Activated CD4-positive, alpha-beta T cell treated with anti-CD3 and anti-CD28 coated beads, Interleukin-2, Interleukin-4, amounts not matched to agents 100 ng/mL and 50 ng/mL, durations not matched to agents 16 hours and 8 hours (primary cell): ENCODE results near the gene DHX57.
"Not testable (repeated sequence)": the region's sequence is repeated elsewhere in the genome, so short reads cannot be mapped to it uniquely, and the experiment has no call there.

Source experiments
- DNase-seq: peaks from one replicate; pipeline ENCODE4 v3.0.0-alpha.2; 2020; ENCODE audit warnings: low spot score

Gene DHX57

DNA sequence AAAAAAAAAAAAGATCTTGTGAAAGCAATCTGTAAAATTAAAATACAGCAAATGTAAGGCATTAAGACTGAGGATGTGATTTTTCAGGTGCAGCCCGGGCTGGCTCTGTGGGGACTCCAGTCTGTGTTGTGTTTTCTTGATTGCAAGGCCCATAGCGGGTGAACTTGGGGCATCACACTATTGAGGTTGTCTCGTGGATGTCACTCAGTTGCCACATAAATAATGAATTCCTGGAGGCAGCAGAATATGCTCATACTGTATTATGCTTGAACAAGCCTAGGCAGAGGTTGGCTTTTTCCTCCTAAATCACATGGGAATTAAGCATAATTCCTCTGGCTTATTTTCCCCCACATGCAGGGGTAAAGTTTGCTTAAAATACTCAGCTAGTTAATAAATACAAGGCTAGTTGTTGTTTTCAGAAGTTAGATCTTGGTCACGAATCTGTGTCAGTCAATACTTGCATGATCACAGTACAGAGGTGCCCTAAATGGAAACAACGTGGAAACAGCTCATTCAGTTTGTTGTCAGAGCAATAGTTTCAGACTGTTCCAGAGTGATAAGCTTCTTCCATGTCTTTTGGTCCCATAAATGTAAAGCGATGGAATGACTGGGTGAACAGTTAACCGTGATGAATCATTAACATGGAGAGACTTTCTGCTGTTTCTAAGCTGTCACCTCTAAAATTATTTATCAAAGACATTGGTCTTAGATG, 81.3 kb downstream of the DHX57 start:
- DNase-seq, result no peak

DNA sequence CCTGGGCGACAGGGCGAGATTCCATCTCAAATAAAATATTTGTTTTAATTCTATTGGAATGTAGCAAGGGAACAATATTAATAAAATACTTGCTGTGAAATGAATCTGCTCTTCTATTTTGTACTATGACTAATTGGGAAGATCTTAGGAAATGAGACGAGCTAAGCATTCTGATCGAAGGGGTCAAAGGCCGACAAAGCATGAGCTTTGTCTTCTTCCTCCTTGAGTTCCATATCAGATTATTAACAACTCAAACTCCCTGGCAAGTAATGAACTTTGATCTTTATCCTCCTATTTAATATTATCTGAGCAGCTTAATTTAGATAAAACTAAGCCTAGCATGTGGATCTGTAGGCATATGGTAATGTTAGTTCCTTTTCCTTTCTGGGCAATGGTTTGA, 82.2 kb downstream of the DHX57 start:
- DNase-seq, result no peak

DNA sequence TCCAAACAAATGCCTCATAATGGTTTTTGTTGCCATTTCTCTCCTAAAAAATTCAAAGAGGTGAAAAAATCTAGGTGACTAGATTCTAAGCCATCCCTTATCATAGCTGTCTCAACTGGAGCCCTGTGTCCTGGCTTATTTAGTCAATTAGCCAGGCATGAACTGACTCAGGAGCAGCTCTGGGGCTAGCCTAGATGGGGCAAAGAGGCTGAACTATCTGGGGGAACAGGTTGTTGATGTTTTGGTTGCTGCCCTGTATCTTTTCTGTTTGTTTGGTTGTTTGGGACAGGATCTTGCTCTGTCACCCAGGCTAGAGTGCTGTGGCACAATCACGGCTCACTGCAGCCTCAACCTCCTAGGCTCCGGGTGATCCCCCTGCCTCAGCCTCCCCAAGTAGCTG, 83.0 kb downstream of the DHX57 start:
- DNase-seq, result no peak

DNA sequence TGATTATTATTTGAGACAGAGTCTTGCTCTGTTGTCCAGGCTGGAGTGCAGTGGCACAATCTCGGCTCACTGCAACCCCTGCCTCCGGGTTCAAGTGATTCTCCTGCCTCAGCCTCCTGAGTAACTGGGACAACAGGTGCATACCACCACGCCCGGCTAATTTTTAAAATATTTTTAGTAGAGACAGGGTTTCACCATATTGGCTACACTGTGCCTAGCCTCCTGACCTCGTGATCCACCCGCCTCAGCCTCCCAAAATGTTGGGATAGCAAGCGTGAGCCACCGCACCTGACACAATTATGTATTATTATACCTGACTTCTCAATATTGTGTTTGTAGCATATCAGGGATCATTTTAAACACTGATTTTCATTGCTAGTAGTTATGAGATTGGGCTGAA, 83.4 kb downstream of the DHX57 start:
- not testable (repeated sequence) for DNase-seq

DNA sequence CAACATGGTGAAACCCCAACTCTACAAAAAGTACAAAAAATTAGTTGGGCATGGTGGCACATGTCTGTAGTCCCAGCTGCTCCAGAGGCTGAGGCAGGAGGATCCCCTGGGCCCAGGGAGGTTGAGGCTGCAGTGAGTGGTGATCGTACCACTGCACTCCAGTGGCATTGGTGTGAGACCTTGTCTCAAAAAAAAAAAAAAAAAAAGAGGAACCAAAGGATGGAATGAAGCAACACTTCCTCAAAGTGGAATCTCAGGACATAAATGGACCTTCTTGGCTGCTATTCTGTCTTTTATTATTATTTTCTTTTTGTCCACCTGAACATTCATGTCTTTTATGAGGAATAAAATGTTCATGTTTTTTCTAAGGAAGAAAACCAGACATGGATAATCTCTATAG, 84.0 kb downstream of the DHX57 start:
- DNase-seq, result no peak

DNA sequence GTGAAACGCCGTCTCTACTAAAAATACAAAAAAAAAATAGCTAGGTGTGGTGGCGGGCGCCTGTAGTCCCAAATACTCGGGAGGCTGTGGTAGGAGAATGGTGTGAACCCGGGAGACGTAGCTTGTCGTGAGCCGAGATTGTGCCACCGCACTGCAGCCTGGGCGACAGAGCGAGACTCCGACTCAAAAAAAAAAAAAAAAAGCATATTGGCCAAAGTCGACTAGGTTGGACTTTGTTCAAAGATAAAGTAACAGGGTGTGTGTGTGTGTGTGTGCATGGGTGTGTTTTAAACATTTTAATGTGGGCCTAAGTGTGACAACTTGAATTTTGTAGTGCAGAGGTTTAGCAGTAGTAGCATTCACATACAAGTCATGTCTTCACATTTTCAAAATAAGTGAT, 86.0 kb downstream of the DHX57 start:
- DNase-seq, result no peak

DNA sequence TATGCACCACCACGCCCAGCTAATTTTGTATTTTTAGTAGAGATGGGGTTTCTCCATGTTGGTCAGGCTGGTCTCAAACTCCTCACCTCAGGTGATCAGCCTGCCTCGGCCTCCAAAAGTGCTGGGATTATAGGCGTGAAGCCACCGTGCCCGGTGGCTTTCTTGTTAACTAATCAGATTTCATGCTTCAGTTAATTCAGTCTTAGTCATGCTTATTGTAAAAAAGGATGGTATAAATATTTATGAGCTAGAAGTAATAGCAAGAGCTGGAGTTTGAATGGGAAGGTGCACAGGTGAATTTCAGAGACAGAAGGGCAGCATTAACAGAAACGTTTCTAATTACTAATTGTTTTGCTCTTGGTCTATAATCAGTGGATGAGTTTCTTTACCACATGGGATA, 87.4 kb downstream of the DHX57 start:
- DNase-seq, result no peak

DNA sequence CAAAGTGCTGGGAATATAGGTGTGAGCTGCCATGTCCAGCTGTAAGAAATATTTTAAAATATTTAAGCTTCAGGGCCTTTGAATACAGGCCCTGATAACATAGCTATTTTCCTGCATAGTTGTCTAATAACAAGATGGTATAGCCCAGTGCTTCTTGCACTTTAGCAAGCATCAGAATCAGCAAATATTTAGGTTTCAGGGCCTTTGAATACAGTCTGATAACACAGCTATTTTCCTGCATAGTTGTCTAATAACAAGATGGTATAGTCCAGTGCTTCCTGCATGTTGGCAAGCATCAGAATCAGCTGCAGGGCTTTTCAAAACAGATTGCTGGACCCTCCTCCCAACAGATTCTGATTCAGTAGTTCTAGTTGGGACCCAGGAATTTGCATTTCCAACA, 92.1 kb downstream of the DHX57 start:
- no peak for DNase-seq

DNA sequence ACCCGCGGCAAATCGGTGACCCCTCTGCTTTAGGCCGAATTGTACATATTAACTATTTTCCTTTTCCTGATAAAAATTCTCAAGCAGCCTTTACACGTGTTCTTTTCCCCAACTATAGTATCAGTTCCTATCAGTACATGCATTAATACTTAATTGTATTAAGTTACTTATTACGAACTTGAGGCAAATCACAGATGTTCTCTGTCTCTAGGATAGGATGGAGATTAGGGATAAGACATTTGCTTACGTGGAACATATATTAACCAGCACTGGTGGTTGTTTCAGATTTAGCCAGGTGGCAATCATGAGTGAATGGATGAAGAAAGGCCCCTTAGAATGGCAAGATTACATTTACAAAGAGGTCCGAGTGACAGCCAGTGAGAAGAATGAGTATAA, 97.0 kb downstream of the DHX57 start:
- DNase-seq, result no peak

DNA sequence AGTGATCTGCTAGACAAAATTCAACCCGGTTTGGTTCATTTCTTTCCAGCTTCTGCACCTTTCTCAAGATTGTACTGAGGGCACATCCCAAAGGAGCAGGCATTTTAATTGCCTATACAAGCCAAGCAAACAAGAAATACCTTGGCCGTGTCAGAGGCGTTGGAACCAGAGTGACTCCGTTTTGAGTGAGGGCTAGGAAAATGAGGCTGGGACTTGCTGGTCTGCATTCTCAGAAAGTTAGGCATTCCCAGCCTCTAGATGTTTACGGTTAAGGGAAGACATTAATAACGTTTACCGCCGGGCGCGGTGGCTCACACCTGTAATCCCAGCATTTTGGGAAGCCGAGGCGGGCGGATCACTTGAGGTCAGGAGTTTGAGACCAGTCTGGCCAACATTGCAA, 99.2 kb downstream of the DHX57 start:
- DNase-seq, result no peak

DNA sequence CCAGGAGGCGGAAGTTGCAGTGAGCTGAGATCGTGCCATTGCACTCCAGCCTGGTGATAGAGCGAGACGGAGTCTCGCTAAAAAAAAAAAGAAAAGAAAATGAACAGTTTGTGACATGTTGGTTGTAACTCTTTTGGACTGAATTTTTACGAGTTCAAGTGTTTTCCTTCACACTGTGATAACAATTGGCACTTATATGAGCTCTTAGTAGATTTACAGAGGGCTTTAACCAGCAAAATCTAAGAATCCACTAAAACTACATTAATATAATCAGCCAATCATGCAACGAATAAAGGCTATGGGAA, 99.9 kb downstream of the DHX57 start:
- DNase-seq, result no peak

DNA sequence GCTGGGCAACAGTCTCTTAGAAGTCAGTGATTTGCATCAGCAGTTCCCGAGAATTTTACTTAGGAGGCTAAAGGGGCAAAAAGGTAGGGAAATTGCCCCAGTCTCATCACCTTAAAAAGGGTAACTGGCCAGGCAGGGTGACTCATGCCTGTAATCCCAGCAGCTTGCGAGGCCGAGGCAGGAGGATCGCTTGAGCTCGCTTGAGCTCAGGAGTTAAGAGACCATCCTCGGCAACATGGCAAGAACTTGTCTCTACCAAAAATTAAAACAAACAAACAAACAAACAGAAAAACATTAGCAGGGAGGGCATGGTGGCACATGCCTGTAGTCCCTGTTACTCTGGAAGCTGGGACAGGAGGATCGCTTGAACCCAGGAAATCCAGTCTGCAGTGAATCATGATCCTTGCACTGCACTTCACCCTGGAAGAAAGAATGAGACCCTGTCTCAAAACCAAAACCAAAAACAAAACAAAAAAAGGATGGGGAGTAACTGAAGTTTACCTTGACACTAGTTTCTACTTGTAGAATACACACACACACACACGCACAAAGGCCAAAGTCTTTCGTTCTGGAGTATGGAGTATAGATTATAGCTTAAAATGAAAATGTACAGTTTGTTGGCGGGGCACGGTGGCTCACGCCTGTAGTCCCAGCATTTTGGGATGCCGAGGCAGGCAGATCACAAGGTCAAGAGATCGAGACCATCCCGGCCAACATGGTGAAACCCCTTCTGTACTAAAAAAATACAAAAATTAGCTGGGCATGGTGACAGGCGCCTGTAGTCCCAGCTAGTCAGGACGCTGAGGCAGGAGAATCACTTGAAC, 100.4 kb downstream of the DHX57 start:
- DNase-seq, result no peak

DNA sequence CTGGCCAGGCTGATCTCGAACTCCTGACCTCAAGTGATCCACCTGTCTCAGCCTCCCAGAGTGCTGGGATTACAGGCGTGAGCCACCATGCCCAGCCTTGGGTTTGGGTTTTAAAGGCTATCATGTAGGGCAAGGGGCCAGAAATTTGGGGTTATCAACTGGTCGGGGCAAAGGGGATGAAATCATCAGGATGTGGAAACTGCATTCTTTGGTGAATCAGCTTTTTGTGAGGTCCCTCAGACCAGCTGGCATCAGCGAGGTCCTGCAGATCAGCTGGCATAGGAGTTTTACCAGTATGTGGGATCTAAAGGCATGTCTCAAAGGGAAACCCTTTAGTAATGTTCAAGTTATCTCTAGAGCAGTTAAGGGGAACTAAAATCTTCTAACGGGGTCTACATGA, 104.1 kb downstream of the DHX57 start:
- DNase-seq, result no peak

DNA sequence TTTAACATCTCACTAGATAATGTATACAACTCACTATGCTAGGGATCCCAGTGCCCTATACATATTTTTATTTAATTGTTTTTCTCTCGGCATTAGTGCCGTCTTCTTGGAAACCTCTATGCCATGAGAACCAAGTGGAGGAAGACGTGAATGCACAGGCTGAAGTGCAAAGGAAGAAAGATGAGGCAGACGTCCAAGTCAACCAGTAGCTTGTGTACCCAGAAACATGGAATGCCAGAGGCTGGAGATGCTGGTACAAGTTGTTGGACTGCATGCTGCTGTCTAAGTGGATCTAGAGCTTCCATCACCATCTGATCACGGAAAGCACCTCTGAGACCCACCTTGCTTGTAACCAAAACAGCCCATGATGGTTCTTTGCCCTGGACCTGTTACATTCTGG, 110.2 kb downstream of the DHX57 start:
- DNase-seq, result no peak

DNA sequence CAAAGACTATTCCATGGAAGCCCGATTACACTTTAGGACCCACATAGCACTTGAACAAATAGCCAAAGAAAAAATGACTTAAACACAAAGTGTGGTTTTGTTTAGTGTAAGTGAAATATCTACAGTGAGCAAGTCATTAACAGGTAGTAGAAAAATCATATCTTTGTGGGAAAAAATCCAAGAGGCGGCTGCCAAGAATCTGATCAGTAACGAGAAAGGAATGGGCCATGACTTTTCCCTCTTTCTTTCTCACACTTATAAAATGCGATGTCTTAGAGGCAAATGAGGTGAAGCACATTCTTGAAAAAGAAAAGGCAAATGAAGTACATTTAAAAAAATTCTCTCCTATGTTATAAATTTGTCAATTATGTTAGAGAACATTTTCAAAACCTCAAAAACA, 110.6 kb downstream of the DHX57 start:
- DNase-seq, result no peak

DNA sequence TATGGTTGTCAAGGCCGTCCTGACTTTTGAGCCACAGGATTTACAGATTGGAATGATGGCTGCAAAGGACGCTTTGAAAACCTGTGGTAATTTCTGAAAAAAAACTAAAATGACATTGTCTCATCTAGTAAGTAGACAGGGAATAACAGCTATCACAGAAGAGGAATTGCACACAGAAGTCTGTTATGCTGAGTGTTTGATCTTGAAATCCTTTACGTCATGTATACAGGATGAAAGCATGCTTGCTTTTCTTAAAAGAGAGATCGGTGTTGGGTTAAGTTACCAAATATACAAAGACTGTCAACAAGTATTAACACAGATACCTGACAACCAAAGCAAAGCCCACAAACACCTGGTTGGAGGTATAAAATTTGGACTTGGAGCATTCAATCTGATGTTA, 112.0 kb downstream of the DHX57 start:
- DNase-seq, result no peak

DNA sequence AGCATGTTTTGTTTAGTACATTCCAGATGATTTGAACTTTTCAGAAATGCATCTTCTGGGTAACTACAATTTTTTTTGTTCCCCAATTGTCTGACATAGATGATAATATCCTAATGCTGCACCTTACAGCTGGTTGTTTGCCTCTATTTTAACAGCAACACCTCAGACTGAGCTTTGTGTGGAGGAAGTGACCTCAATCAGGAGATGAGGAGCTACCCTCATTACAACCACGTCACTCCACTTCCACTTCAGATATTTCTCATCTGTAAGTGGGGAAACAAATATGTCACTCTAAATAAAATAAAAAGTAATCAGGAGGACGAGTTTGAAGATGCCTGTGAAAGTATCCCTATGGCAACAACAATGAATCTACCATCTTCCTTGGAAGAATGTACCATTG, 112.5 kb downstream of the DHX57 start:
- DNase-seq, result peak; percentile 54

DNA sequence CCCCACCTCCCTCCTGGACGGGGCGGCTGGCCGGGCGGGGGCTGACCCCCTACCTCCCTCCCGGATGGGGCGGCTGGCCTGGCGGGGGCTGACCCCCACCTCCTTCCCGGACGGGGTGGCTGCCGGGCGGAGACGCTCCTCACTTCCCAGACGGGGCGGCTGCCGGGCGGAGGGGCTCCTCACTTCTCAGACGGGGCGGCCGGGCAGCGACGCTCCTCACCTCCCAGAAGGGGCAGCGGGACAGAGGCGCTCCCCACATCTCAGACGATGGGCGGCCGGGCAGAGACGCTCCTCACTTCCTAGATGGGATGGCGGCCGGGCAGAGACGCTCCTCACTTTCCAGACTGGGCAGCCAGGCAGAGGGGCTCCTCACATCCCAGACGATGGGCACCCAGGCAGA, 119.8 kb downstream of the DHX57 start:
- not testable (repeated sequence) for DNase-seq

DNA sequence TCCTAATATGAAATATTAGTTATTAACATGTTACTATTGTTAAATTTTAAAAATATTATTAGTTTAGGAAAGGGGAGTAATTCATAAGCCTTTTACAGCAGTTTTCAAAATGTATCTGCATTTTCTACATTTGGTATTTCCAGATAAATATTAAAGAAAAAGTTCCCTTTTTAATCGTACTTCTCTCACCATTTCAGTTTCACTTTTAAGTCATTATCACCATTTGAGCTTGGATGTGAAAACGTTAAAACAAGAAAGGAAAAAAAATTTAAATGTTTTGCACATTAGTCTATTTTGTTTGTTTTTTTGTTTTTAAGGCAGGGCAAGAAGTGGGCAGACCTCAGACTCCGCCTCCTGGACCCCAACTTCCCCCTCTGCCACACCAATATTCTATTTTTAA, 121.2 kb downstream of the DHX57 start:
- no peak for DNase-seq

DNA sequence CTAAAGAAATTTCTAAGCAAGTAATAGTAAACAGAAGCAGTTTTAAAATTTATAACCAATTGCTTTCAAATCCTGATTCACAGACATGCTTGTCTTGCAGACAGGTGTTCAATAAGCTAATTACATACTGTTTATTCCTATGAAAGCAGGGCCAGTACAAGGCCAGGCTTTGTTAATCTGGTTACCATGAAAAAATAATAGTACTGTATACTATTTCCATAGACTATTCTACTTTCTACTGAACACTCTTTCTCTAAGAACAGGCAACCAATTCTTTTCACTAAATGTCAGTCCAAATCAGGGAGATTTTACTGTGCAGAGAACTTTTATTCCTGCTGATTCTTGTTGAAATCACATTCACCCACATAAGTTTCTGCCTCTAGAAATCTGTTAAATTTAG, 121.7 kb downstream of the DHX57 start:
- no peak for DNase-seq

DNA sequence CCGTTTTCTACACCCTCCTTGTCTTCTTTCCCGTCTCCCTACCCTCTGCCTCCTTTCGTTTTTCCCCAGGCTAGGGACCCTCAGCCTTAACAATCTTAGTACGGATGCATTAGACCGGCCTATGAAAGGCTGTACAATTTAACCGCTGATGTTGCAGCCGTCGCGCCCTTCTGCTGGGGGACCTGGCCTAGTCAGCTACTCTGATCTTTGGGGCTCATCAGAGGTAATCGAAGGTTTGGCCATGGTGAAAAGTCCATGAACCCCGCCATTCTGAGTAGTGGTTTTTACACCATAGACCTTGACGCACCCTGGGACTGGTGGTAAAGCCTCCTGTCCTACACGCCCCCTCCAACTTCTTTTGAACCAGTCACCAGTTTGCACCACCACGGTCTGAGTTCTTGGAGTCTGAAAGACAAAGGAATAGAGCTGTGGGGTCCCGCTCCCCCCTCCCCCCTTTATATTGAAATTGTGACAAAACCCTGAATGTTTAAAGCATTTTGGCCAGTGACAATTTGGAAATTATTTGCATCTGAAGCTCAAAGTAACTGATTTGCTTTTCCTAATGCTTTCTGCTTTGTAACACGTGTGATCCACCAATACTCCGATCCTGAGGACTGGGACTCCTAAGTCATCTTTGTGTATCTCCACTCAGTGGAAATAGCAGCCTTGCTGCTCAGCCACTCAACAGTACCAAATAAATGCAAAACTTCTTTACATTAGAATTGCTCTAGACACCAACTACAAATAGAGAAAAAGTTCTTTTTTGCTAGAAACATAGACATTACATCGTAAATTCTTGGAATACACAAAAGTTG, 123.9 kb downstream of the DHX57 start:
- no peak for DNase-seq

DNA sequence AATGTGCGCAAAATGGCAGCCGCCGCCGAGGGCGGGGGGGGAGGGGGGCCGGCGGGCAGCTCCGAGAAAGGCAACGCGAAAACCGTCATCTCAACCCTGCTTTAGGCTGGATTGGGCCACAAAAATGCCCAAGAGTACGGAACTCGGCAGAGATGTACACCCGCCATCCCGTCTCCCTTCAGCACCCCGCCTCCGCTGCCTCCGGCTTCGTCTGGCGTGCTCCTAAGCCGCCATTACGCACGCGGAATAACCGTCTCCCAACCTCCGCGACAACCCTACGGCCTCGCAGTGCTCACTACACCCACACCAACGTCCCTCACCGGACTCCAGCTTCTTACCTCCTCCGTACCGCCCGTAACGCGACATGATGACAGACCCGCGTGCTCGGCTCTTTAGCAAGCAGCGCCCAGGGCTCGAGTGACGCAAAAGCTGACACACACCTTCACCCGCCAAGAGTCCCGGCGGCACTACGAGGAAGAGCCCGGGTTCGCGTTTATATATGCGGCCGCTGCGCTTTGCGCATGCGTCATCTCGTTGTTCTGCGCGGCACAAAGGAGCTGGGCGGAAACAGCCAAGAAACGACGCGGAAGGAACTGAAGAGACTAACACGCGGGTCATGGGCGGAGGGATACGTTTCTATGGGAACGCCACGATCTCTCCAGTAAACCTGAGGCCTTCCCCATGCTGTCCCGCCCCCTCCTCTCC, 124.7 kb downstream of the DHX57 start, which contains the start of gene SRSF7:
Gene SRSF7 (minus strand): TSS at position 471 of the 705 bp plus-strand sequence. CDS start 105 bp downstream, at position 366.
- DNase-seq, result peak; percentile 98
